COR-L47 (cell line): ENCODE data around the gene MX2.

Experiments used
- DNase-seq: peaks from one replicate; lab custom pipeline; 2025; lab: John Stamatoyannopoulos, UW

MX2 gene

GRCh38 chr21:41438425-41439113 lies 76.7 kb downstream of the MX2 start:
- no peak for DNase-seq

GRCh38 chr21:41439248-41439647 lies 77.4 kb downstream of the MX2 start:
- no peak for DNase-seq

- no peak for DNase-seq
These were observed 79.7 kb downstream of the MX2 start for GRCh38 chr21:41441546-41441945.

DNA sequence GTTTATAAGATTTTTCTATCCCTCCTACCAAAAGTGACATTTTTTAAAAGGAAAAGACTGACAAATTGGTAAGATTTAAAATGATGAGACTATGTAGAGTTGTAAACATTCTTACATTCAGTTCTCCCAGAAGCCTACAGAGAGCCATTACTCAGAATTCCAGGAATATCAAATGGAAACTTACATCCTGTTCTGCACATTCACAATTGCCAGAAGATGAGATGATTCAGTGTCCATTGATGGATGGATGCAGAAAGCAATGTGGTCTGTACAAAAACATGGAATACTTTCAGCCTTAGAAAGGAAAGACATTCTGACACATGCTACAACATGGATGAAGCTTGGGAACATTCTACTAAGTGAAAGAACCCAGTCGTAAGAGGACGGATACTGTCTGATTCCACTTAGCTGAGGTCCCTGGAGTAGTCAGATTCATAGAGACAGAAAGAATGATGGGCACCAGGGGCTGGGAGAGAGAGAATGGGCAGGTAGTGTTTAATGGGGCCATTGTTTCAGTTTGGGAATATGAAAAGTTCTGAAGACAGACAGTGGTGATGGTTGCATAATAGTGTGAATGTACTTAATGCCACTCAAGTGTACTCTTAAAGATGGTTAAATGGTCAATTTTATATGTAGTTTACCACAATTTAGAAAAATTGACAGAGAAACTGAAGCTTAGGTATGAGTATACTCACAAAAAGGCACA lies 80.8 kb downstream of the MX2 start:
- DNase-seq, result no peak

DNA sequence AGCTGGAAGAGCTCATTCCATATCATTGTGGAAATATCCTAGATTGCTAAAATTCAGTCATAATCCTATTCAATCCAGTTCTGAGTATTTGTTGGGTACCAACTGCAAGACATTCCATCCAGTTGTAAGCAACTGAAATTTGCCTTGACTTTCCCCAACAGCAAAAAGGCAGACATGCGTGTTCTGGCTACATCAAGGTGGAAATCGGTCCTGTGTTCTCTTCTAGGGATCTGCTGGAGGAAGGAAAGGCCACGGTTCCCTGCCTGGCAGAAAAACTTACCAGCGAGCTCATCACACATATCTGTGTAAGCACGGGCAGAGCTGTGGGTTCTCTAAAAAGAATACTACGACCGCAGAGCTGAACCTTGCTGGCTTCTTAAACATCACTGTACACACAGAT lies 81.7 kb downstream of the MX2 start:
- DNase-seq, result no peak

DNA sequence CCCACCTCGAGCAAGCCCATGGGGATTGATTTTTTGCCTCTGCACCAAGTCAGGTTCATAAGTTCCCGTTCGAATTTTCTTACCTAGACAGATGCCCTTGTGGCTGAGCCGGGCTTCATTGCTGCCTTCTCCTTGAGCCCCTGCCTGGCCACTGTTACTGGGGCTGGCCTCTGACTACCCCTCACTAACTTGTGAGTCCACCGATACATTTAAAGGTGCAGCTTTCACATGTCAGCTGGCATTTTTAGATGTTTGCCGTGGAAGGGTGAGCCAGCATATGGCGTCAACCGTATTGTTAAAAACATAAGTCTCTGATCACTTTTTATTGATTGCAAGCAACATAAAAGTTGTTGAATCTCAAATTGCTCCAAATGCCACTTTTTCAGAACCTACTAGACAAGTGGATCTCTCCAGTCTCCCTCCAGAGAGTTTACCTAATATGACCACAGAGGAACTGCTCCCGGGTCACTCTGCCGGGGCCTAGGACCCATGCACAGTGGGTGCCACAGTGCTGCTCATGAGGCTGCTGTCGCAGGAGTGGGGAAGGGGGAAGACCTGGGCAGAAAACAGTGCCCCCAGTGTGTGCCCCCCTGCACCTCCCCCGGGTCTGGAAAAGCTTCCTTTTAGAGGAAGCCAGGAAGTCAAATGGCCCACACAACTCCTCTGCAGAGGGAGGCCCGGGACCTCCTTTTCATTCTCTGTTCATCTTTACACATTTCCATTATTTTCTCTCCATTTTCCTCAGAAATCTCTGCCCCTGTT lies 83.1 kb downstream of the MX2 start:
- DNase-seq, result no peak

DNA sequence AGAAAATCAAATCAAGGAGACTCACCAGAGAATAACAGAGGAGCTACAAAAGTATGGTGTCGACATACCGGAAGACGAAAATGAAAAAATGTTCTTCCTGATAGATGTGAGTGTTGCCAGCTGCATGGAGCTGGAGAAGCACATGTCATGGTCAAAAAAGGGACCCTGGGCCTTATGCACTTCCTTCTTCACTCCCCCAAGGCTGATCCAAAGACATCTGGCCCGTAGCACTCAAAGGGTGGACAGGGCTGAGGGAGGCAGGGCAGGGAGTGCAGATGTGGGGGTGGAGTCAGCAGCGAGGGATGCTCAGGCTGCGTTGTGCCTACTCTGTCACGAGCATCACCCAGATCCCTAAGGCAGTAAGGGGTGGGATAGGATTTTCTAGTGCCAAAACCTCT lies 83.6 kb downstream of the MX2 start:
- no peak for DNase-seq

DNA sequence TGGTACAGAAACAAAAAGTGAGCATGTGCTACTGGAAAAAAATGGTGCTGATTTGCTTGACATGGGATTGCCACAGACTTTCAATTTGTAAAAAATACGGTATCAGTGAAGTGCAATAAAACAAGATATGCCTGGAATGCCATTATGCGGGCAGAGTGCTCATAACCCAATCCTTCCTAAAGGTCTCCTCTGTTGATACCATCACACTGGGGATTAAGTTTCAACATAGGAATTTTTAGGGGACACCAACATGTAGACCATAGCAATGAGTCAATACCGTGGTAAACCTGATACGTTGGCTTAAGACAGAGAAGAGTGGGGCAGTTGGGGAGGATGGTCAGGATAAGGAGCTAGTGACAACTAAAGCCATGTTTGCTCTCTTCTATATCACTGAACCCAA lies 84.8 kb downstream of the MX2 start:
- DNase-seq, result no peak

GRCh38 chr21:41447356-41447755 lies 85.5 kb downstream of the MX2 start:
- DNase-seq, result no peak

- DNase-seq, result no peak
These were observed 87.8 kb downstream of the MX2 start for GRCh38 chr21:41449613-41450012.

DNA sequence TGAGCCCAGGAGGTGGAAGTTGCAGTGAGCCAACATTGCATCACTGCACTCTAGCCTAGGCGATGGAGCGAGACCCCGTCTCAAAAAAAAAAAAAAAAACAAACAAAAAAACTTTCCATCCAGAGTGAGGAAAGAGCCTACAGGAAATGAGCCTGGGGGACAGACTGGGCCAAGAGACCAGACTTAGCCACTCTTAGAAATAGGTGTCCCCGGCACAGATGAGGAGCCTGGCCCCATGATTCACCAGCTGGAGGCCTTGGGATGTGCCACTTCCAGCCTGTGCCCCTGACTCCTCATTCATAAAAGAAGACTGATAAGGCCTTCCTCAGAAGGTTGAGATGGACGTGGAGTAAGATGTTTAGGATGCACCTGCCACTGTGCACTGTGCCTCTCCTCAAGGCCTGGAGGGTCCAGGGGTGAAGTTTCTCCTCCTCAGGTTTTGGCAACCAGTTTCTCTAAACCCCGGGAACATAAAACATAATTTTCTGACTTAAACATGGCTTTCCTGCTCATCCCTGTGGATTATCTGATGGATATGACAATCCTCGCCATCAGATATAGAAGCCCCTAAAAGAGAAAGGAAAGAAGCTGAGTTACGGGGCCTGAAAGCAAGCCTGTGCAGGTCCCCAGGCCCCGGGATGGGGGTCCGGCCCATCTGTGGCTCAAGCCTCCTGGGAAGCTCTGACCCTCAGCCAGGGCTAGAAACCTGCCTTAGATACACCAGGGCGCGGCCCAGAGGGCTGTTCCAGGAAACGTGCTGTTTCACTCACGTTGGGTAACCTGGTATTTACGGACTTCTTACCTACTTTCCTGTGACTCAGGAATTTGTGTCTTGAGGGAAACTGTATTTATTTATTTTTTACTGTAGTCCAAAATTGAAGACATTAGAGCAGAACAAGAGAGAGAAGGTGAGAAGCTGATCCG lies 90.2 kb downstream of the MX2 start:
- no peak for DNase-seq

DNA sequence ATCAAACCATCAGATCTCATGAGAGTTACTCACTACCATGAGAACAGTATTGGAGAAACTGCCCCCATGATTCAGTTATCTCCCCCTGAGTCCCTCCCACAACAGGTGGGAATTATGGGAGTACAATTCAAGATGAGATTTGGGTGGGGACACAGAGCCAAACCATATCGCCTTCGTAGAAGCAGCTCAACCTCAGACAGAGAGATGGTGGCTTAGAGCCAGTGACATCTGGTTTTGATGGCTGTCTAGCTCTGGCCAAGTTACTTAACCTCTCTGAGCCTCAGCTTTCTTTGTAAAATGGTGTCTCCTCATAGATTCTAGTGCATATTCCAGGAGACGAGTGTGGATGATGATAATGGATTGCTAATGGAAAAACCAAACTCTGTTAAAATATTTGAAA lies 91.4 kb downstream of the MX2 start:
- no peak for DNase-seq

- DNase-seq, result no peak
These were observed 91.9 kb downstream of the MX2 start for GRCh38 chr21:41453761-41454160.

DNA sequence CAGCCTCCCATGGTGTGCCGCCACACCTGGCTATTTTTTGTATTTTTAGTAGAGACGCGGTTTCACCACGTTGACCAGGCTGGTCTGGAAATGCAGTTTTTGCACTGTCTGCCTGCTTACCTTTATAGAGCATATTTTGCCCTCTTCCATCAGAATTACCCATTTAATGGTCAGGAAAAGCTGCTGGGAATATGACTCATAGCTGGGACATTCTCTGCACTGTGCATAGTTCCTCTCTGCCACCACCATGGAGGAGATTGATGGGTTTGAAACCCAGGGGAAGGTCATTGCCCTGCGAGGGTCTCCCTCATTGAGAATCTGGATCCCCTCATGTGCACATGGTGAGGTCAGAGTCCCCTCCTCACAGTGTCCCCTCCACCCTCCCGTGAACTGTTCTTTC lies 96.3 kb downstream of the MX2 start:
- no peak for DNase-seq

GRCh38 chr21:41458559-41458958 lies 96.7 kb downstream of the MX2 start:
- DNase-seq, result no peak
